HCT116 (cell line): ENCODE results near the gene CA11. TPM values are rescaled to one million over a fixed set of nuclear protein-coding genes. Genes with fewer than 3 reads are reported as not detected.

Experiments
- ATAC-seq: fragments of 200-7000 bp; cut with Tn5 transposase; 2 replicates; pipeline ENCODE4 v1.9.1; 2020; ENCODE audit warnings: mild to moderate bottlenecking, moderate library complexity
- BruUV-seq: library from RNA; stranded (reverse); fragments of 400-500 nt; replicated peaks from 2 replicates; lab custom pipeline; 2021; lab: Mats Ljungman, UMichigan
- CTCF ChIA-PET: fragments of 300-600 bp; sonication (Branson Sonifier 250); formaldehyde crosslinking; loops from one replicate; lab custom pipeline; 2021; ENCODE audit warnings: antibody characterized with exemption; lab: Charles Lee
- POLR2A ChIA-PET: fragments of 300-600, 350-600 bp; sonication (Branson Sonifier 250); formaldehyde crosslinking; loops from one replicate; lab custom pipeline; 2021; ENCODE audit warnings: antibody characterized with exemption; lab: Charles Lee
- RAD21 ChIA-PET, 2 experiments: fragments of 300-600 bp; sonication (Branson Sonifier 250); formaldehyde crosslinking; loops; one replicate each; lab custom pipeline; 2023; ENCODE audit warnings: low total read pairs in 2 of 2; ENCODE audit not compliant: uncharacterized antibody in 2 of 2, unreplicated experiment in 2 of 2, low non-redundant PET in 1 of 2; lab: Charles Lee
- DNase-seq: peaks from one replicate; pipeline ENCODE4 v3.0.0-alpha.2; 2010; ENCODE audit warnings: low read depth, low spot score
- H2AFZ ChIP-seq: fragments of 200-600 bp; shearing (Covaris generic), sonication (generic); 2 replicates; pipeline ENCODE4 v1.6.1; 2017; ENCODE audit warnings: low read depth, mixed run types, mixed read lengths, antibody characterized with exemption, low read length; ENCODE audit not compliant: poor library complexity, severe bottlenecking
- H3K27ac ChIP-seq: 2 replicates; pipeline ENCODE4 v1.5.1; 2012; ENCODE audit warnings: low read depth, low read length
- H3K27me3 ChIP-seq: fragments of 200-600 bp; sonication (generic); 2 replicates; pipeline ENCODE4 v1.6.1; 2016; ENCODE audit warnings: mixed run types, low read length, mixed read lengths; ENCODE audit not compliant: insufficient read depth
- H3K36me3 ChIP-seq, 2 experiments: fragments of 200-500 bp in 1 of 2; fragments of 200-600 bp in 1 of 2; sonication (Bioruptor generic) in 1 of 2; sonication (generic) in 1 of 2; 2 replicates each; pipeline versions ENCODE4 v1.5.1 to v1.6.1; 2014 to 2016; ENCODE audit warnings: low read length in 2 of 2, inconsistent platforms in 1 of 2, mixed read lengths in 1 of 2, mixed run types in 1 of 2; ENCODE audit not compliant: insufficient read depth in 2 of 2, control insufficient read depth in 1 of 2
- H3K4me1 ChIP-seq, 2 experiments: fragments of 200-600 bp in 1 of 2; sonication (generic) in 1 of 2; 2 replicates each; pipeline versions ENCODE4 v1.5.1 to v1.6.1; 2012 to 2017; ENCODE audit warnings: low read length in 2 of 2, inconsistent platforms in 1 of 2, mild to moderate bottlenecking in 1 of 2, mixed read lengths in 1 of 2, mixed run types in 1 of 2, moderate library complexity in 1 of 2; ENCODE audit not compliant: insufficient read depth in 2 of 2, control insufficient read depth in 1 of 2
- H3K4me2 ChIP-seq: fragments of 200-600 bp; sonication (generic); 2 replicates; pipeline ENCODE4 v1.6.1; 2017; ENCODE audit warnings: mixed run types, low read length, mixed read lengths
- H3K4me3 ChIP-seq, 2 experiments: fragments of 200-600 bp in 1 of 2; sonication (generic) in 1 of 2; replicated peaks in 1 of 2; 2 replicates each; pipeline ENCODE4 v1.5.1; 2011 to 2016; ENCODE audit warnings: low read length in 2 of 2, control low read depth in 1 of 2, low read depth in 1 of 2, mild to moderate bottlenecking in 1 of 2, mixed read lengths in 1 of 2, mixed run types in 1 of 2
- H3K79me2 ChIP-seq: fragments of 200-600 bp; sonication (generic); 2 replicates; pipeline ENCODE4 v1.6.1; 2017; ENCODE audit warnings: mild to moderate bottlenecking, mixed run types, low read length, moderate library complexity, mixed read lengths; ENCODE audit not compliant: insufficient read depth
- H3K9ac ChIP-seq: fragments of 200-600 bp; sonication (generic); 2 replicates; pipeline ENCODE4 v1.6.1; 2016; ENCODE audit warnings: low read length, mixed read lengths
- H3K9me2 ChIP-seq: fragments of 200-600 bp; sonication (generic), shearing (Covaris generic); 2 replicates; pipeline ENCODE4 v1.6.1; 2017; ENCODE audit warnings: mixed run types, mild to moderate bottlenecking, moderate library complexity; ENCODE audit not compliant: insufficient read depth
- H3K9me3 ChIP-seq, 2 experiments: fragments of 200-500 bp in 1 of 2; fragments of 200-600 bp in 1 of 2; sonication (Bioruptor generic) in 1 of 2; sonication (generic) in 1 of 2; 2 replicates each; pipeline ENCODE4 v1.6.1; 2014 to 2017; ENCODE audit warnings: low read length in 2 of 2, mixed read lengths in 2 of 2, inconsistent platforms in 1 of 2, low read depth in 1 of 2, mild to moderate bottlenecking in 1 of 2, mixed run types in 1 of 2, moderate library complexity in 1 of 2; ENCODE audit not compliant: control insufficient read depth in 1 of 2, insufficient read depth in 1 of 2
- H4K20me1 ChIP-seq: fragments of 200-600 bp; sonication (generic), shearing (Covaris generic); 2 replicates; pipeline ENCODE4 v1.6.1; 2017; ENCODE audit warnings: mixed run types, mild to moderate bottlenecking, moderate library complexity; ENCODE audit not compliant: insufficient read depth
- ATF3 ChIP-seq: IDR thresholded peaks from 2 replicates; pipeline ENCODE4 v1.6.1; 2012
- CEBPB ChIP-seq: IDR thresholded peaks from 2 replicates; pipeline ENCODE4 v1.6.1; 2012; ENCODE audit warnings: low read depth
- CTCF ChIP-seq, 3 experiments: fragments of 200-600 bp in 1 of 3; sonication (generic) in 1 of 3; IDR thresholded peaks in 2 of 3; conservative IDR thresholded peaks in 1 of 3; 2 replicates each; pipeline ENCODE4 v1.5.1; 2012 to 2017; ENCODE audit warnings: low read depth in 2 of 3, low read length in 2 of 3, antibody characterized with exemption in 1 of 3, borderline replicate concordance in 1 of 3, control low read depth in 1 of 3, mild to moderate bottlenecking in 1 of 3, mixed read lengths in 1 of 3, mixed run types in 1 of 3, moderate library complexity in 1 of 3; ENCODE audit not compliant: insufficient read depth in 1 of 3
- EGR1 ChIP-seq: IDR thresholded peaks from 2 replicates; pipeline ENCODE4 v1.6.1; 2012; ENCODE audit warnings: low read depth
- ELF1 ChIP-seq: IDR thresholded peaks from 2 replicates; pipeline ENCODE4 v1.6.1; 2012; ENCODE audit warnings: low read depth, borderline replicate concordance
- EZH2 ChIP-seq: fragments of 200-600 bp; sonication (generic); IDR thresholded peaks from 2 replicates; pipeline ENCODE4 v1.6.1; 2017; ENCODE audit warnings: antibody characterized with exemption, mixed run types
- FOSL1 ChIP-seq: IDR thresholded peaks from 2 replicates; pipeline ENCODE4 v1.6.1; 2012; ENCODE audit warnings: low read depth
- SIN3A ChIP-seq: IDR thresholded peaks from 2 replicates; pipeline ENCODE4 v1.6.1; 2012; ENCODE audit warnings: low read depth
- SP1 ChIP-seq: IDR thresholded peaks from 2 replicates; pipeline ENCODE4 v1.6.1; 2012; ENCODE audit warnings: low read depth
- TCF7L2 ChIP-seq: IDR thresholded peaks from 2 replicates; pipeline ENCODE4 v1.7.0; 2011; ENCODE audit warnings: borderline replicate concordance, inconsistent platforms; ENCODE audit not compliant: insufficient read depth, insufficient read length; ENCODE audit errors: extremely low read depth
- intact Hi-C: fragments of 100-400 bp; cut with micrococcal nuclease; formaldehyde crosslinking; loops from 2 replicates; pipeline ENCODE4 v1.10.0; 2022
- total RNA-seq: library from RNA; stranded (reverse); gene quantifications from one replicate; pipeline ENCODE4 v1.2.1, GENCODE V29; 2021; ENCODE audit not compliant: unreplicated experiment
- TF ChIP-seq, protein P1 (sequence below): IDR thresholded peaks from 2 replicates; pipeline ENCODE4 v1.6.1; 2012; ENCODE audit warnings: low read depth
- TF ChIP-seq, protein P2 (sequence below): IDR thresholded peaks from 2 replicates; pipeline ENCODE4 v1.6.1; 2011; ENCODE audit warnings: mild to moderate bottlenecking, low read length, moderate library complexity; ENCODE audit not compliant: insufficient replicate concordance; ENCODE audit errors: extremely low read depth

CA11 gene
- total RNA-seq, 1 experiment from 2014 or later: 29.6 TPM

GRCh38 chr19:48673436-48674100 is 27.6 kb upstream of the CA11 start:
- RAD21 ChIA-PET: no interaction called here
- POLR2A ChIA-PET: no interaction called here
- no peak overlapping the region for H3K4me2 ChIP-seq
- no peaks in the 10 kb centered on the region for H3K27me3 ChIP-seq
- no peak for ATAC-seq
- H3K9me3 ChIP-seq: no peaks in the 10 kb centered on the region
- no TSS peak for BruUV-seq
- no peak overlapping the region for H3K4me3 ChIP-seq
- H3K79me2 ChIP-seq: no peaks in the 10 kb centered on the region
- TF ChIP-seq CEBPB (no peak), FOSL1 (no peak), SIN3A (no peak), ATF3 (no peak), ELF1 (no peak), SP1 (no peak), EGR1 (no peak), EZH2 (no peak), CTCF (IDR thresholded peaks at IDR 0.05 in 2 of 3, conservative IDR thresholded peaks at IDR 0.05 in 1 of 3; ENCODE audit: borderline replicate concordance in 1 of 3, insufficient read depth in 1 of 3, low read depth in 2 of 3, low read length in 2 of 3) (no peak), TCF7L2 (no peak)
- TF ChIP-seq, protein P1, sequence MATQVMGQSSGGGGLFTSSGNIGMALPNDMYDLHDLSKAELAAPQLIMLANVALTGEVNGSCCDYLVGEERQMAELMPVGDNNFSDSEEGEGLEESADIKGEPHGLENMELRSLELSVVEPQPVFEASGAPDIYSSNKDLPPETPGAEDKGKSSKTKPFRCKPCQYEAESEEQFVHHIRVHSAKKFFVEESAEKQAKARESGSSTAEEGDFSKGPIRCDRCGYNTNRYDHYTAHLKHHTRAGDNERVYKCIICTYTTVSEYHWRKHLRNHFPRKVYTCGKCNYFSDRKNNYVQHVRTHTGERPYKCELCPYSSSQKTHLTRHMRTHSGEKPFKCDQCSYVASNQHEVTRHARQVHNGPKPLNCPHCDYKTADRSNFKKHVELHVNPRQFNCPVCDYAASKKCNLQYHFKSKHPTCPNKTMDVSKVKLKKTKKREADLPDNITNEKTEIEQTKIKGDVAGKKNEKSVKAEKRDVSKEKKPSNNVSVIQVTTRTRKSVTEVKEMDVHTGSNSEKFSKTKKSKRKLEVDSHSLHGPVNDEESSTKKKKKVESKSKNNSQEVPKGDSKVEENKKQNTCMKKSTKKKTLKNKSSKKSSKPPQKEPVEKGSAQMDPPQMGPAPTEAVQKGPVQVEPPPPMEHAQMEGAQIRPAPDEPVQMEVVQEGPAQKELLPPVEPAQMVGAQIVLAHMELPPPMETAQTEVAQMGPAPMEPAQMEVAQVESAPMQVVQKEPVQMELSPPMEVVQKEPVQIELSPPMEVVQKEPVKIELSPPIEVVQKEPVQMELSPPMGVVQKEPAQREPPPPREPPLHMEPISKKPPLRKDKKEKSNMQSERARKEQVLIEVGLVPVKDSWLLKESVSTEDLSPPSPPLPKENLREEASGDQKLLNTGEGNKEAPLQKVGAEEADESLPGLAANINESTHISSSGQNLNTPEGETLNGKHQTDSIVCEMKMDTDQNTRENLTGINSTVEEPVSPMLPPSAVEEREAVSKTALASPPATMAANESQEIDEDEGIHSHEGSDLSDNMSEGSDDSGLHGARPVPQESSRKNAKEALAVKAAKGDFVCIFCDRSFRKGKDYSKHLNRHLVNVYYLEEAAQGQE: no peak
- TF ChIP-seq, protein P2, sequence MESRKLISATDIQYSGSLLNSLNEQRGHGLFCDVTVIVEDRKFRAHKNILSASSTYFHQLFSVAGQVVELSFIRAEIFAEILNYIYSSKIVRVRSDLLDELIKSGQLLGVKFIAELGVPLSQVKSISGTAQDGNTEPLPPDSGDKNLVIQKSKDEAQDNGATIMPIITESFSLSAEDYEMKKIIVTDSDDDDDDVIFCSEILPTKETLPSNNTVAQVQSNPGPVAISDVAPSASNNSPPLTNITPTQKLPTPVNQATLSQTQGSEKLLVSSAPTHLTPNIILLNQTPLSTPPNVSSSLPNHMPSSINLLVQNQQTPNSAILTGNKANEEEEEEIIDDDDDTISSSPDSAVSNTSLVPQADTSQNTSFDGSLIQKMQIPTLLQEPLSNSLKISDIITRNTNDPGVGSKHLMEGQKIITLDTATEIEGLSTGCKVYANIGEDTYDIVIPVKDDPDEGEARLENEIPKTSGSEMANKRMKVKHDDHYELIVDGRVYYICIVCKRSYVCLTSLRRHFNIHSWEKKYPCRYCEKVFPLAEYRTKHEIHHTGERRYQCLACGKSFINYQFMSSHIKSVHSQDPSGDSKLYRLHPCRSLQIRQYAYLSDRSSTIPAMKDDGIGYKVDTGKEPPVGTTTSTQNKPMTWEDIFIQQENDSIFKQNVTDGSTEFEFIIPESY: no peak
- H3K36me3 ChIP-seq: no peaks in the 10 kb centered on the region
- no peak overlapping the region for H2AFZ ChIP-seq
- H3K9ac ChIP-seq: no peak overlapping the region
- H4K20me1 ChIP-seq: no peaks in the 10 kb centered on the region
- intact Hi-C loops: loop anchor here (1.0 to 2.0 kb wide), 2 partner anchors 41 to 65 kb away; no protein-coding TSS in a partner anchor
- no peak overlapping the region for H3K27ac ChIP-seq
- no peak for DNase-seq
- peaks cover 8 to 21% of the 10 kb centered on the region in 2 experiments for H3K4me1 ChIP-seq
- CTCF ChIA-PET: interaction anchor here (3.0 to 3.1 kb wide), 2 partner anchors 23 to 65 kb away, joined by 12 to 16 read pairs; partner anchors contain the start of gene FUT2
- no peaks in the 10 kb centered on the region for H3K9me2 ChIP-seq
